GM12878 (cell line): ENCODE data around the gene ADCYAP1R1. TPM values are rescaled to one million over a fixed set of nuclear protein-coding genes. Genes with fewer than 3 reads are reported as not detected.

Experiments
- ATAC-seq: fragments of 200-7000 bp; cut with Tn5 transposase; 3 replicates; pipeline ENCODE4 v1.9.1; 2020; ENCODE audit warnings: mild to moderate bottlenecking, moderate library complexity
- BruUV-seq: library from RNA; stranded (reverse); fragments of 400-500 nt; replicated peaks from 2 replicates; lab custom pipeline; 2021; lab: Mats Ljungman, UMichigan
- CTCF ChIA-PET: fragments of 300-600 bp; sonication (Branson Sonifier 250); formaldehyde crosslinking; extraction: SDS; loops from one replicate; lab custom pipeline; 2021; ENCODE audit warnings: inconsistent platforms; lab: Yijun Ruan, JAX
- POLR2A ChIA-PET: fragments of 350-600 bp; formaldehyde crosslinking; extraction: SDS; loops from one replicate; lab custom pipeline; 2021; ENCODE audit warnings: inconsistent platforms; lab: Charles Lee
- RAD21 ChIA-PET: fragments of 300-600 bp; sonication (Branson Sonifier 250); formaldehyde crosslinking; loops from one replicate; lab custom pipeline; 2023; ENCODE audit warnings: antibody characterized with exemption; ENCODE audit not compliant: unreplicated experiment; lab: Charles Lee
- SMC1A ChIA-PET: fragments of 300-600 bp; sonication (Branson Sonifier 250); formaldehyde crosslinking; loops from one replicate; lab custom pipeline; 2023; ENCODE audit not compliant: unreplicated experiment, uncharacterized antibody; lab: Charles Lee
- DNase-seq: peaks from one replicate; pipeline ENCODE4 v3.0.0-alpha.2; 2011; ENCODE audit warnings: low read depth, low spot score
- FAIRE-seq: peaks from 3 replicates; lab custom pipeline; 2011; peaks lifted over from hg19 to GRCh38; lab: Jason Lieb, UNC
- H2AFZ ChIP-seq: 2 replicates; pipeline ENCODE4 v1.6.0; 2011; ENCODE audit warnings: low read depth, low read length, control low read depth; ENCODE audit not compliant: control insufficient read depth
- H3K27ac ChIP-seq: 2 replicates; pipeline ENCODE4 v1.5.1; 2011; ENCODE audit warnings: control low read depth; ENCODE audit not compliant: control insufficient read depth, insufficient read depth
- H3K27me3 ChIP-seq, 2 experiments: replicated peaks in 1 of 2; 2 replicates each; pipeline versions ENCODE4 v1.6.0 to v1.6.1; 2011; ENCODE audit warnings: low read length in 1 of 2; ENCODE audit not compliant: control insufficient read depth in 2 of 2, insufficient read depth in 2 of 2
- H3K36me3 ChIP-seq, 2 experiments: 2 replicates each; pipeline ENCODE4 v1.5.1; 2011; ENCODE audit warnings: low read length in 1 of 2; ENCODE audit not compliant: control insufficient read depth in 2 of 2, insufficient read depth in 2 of 2
- H3K4me1 ChIP-seq: 2 replicates; pipeline ENCODE4 v1.6.1; 2011; ENCODE audit warnings: mild to moderate bottlenecking, low read length, moderate library complexity, mixed read lengths; ENCODE audit not compliant: control insufficient read depth, insufficient read depth
- H3K4me2 ChIP-seq: 2 replicates; pipeline ENCODE4 v1.6.0; 2011; ENCODE audit warnings: control low read depth; ENCODE audit not compliant: control insufficient read depth, insufficient read depth
- H3K4me3 ChIP-seq: fragments of 200-600 bp; sonication (generic); 2 replicates; pipeline ENCODE4 v1.5.1; 2016
- H3K79me2 ChIP-seq: 2 replicates; pipeline ENCODE4 v1.6.0; 2011; ENCODE audit warnings: low read length; ENCODE audit not compliant: control insufficient read depth, insufficient read depth
- H3K9ac ChIP-seq: 2 replicates; pipeline ENCODE4 v1.8.0; 2011; ENCODE audit warnings: low read length, control low read depth, mixed read lengths; ENCODE audit not compliant: control insufficient read depth, insufficient read depth
- H3K9me3 ChIP-seq: replicated peaks from 3 replicates; pipeline ENCODE4 v1.5.1; 2011; ENCODE audit warnings: mild to moderate bottlenecking, low read length; ENCODE audit not compliant: control insufficient read depth, insufficient read depth
- H4K20me1 ChIP-seq: 2 replicates; pipeline ENCODE4 v1.6.0; 2011; ENCODE audit not compliant: control insufficient read depth, insufficient read depth
- CBFB ChIP-seq: IDR thresholded peaks from 2 replicates; pipeline ENCODE4 v1.6.1; 2016; ENCODE audit warnings: antibody characterized with exemption, low read depth
- EP300 ChIP-seq, 2 experiments: fragments of 150-350 bp in 1 of 2; IDR thresholded peaks; 2 replicates each; pipeline ENCODE4 v1.6.1; 2011 to 2012; ENCODE audit warnings: low read depth in 2 of 2, low read length in 2 of 2, borderline replicate concordance in 1 of 2, improper control_type of control experiment in 1 of 2, inconsistent platforms in 1 of 2; ENCODE audit not compliant: control insufficient read depth in 1 of 2
- HCFC1 ChIP-seq: fragments of 150-350 bp; IDR thresholded peaks from 2 replicates; pipeline ENCODE4 v1.6.1; 2014; ENCODE audit warnings: low read length
- SIX5 ChIP-seq: IDR thresholded peaks from 2 replicates; pipeline ENCODE4 v1.6.1; 2011; ENCODE audit warnings: mild to moderate bottlenecking, low read depth, low read length, moderate library complexity; ENCODE audit not compliant: severe bottlenecking
- TBL1XR1 ChIP-seq: IDR thresholded peaks from 2 replicates; pipeline ENCODE4 v1.6.1; 2012; ENCODE audit warnings: low read depth, low read length, improper control_type of control experiment
- TCF3 ChIP-seq: IDR thresholded peaks from 2 replicates; pipeline ENCODE4 v1.6.1; 2012; ENCODE audit warnings: low read depth, mild to moderate bottlenecking, low read length, borderline replicate concordance; ENCODE audit not compliant: insufficient read depth
- WGBS: methylation state at CpG from one replicate; pipeline ENCODE4 v1.1.6; 2016; ENCODE audit warnings: low lambda C conversion rate; ENCODE audit not compliant: insufficient replicate concordance, insufficient coverage; ENCODE audit errors: missing lambda C conversion rate; 5-methylcytosine and 5-hydroxymethylcytosine counted together
- in situ Hi-C: fragments of 300-500 bp; cut with MboI; formaldehyde crosslinking; loops from 9 replicates; pipeline ENCODE4 v1.14.3; 2018; ENCODE audit warnings: mixed read lengths
- intact Hi-C: fragments of 100-400 bp; cut with micrococcal nuclease; formaldehyde crosslinking; loops from one replicate; pipeline ENCODE4 v1.14.2; 2022; ENCODE audit not compliant: unreplicated experiment
- polyA plus RNA-seq, 11 experiments: library from polyadenylated mRNA; depleted of rRNA in 4 of 11; unstranded in 6 of 11; stranded (reverse) in 5 of 11; fragments of >200 nt; fragmentation: Nextera tagmentation in 4 of 11; fragmentation: Illumina TruSeq in 1 of 11; extraction: Ambion mirVana in 4 of 11; extraction: Trizol in 1 of 11; gene quantifications; 1 replicate in 1 of 11; 2 replicates in 10 of 11; pipeline versions ENCODE4 v1.2.1 to v1.2.3, GENCODE V29; 2011 to 2016; ENCODE audit warnings: inconsistent platforms in 2 of 11, missing spikeins in 2 of 11, low read depth in 1 of 11
- total RNA-seq, 4 experiments: library from RNA; depleted of rRNA in 3 of 4; stranded (reverse); fragments of >200 nt in 3 of 4; fragmentation: Illumina TruSeq in 1 of 4; extraction: Trizol in 1 of 4; gene quantifications; 2 replicates each; pipeline versions ENCODE4 v1.2.1 to v1.2.3, GENCODE V29; 2013 to 2021

The ADCYAP1R1 gene
- total and polyA plus RNA-seq, 10 of the 15 experiments (the other 5 are each of a cell fraction or from before 2014, with no cell fraction given) = not detected

DNA sequence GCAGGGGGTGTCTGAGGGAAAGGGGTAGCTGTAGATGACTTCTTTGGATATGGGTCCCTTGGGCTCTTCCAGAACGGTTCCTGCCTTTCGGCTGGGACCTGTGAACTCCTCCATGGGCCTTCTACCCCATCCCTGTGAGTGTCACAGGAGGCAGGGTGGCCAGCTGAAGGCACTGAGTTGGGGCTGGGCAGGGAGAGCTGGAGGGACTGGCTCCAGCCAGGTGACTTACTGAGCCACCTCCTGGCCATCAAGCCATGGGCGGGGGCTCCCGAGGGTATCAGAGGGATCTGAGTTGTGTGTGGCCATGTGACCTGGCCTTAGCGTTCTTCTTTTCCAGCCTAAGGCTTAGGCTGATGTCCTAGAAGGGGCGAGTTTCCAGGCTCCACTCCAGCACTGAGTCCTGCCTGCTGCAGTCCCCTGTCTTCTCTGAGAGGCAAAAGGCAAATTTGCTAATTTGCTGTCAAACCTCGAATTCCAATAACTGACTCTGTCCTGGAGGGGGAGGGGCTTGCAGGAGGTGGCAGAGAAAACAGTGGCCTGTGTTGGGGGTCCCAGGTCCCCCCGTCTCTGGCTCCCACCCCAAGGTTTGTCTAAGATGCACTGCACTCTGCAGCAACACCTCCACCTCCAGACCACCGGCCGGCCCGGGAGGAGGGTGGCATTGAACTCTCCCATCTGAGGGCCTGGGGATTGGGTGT, 27.2 kb downstream of the ADCYAP1R1 start:
- no peak overlapping the region for H3K27ac ChIP-seq
- in situ Hi-C loops = no loop called here
- no peaks in the 10 kb centered on the region for H4K20me1 ChIP-seq
- POLR2A ChIA-PET = no interaction called here
- 31% methylated on average over 11 of the region's 11 CpGs for WGBS
- H3K79me2 ChIP-seq = no peaks in the 10 kb centered on the region
- no peaks in the 10 kb centered on the region for H3K4me1 ChIP-seq
- intact Hi-C loops = no loop called here
- RAD21 ChIA-PET = no interaction called here
- DNase-seq (no peak), FAIRE-seq (no peak), ATAC-seq (no peak)
- H3K27me3 ChIP-seq = peaks cover 3 to 4% of the 10 kb centered on the region in 2 experiments; a peak in 2 of 4 replicates
- CTCF ChIA-PET = no interaction called here
- SMC1A ChIA-PET = no interaction called here
- no peaks in the 10 kb centered on the region for H3K36me3 ChIP-seq
- no peaks in the 10 kb centered on the region for H3K9me3 ChIP-seq
- TF ChIP-seq TCF3 (no peak), EP300 (IDR thresholded peaks at IDR 0.05; ENCODE audit: borderline replicate concordance in 1 of 2, control insufficient read depth in 1 of 2, low read depth in 2 of 2, low read length in 2 of 2) (no peak), CBFB (no peak), SIX5 (no peak), TBL1XR1 (no peak), HCFC1 (no peak)
- H2AFZ ChIP-seq = no peak overlapping the region
- no TSS peak for BruUV-seq
- H3K4me2 ChIP-seq = no peak overlapping the region
- H3K9ac ChIP-seq = no peak overlapping the region
- no peak overlapping the region for H3K4me3 ChIP-seq
